ENCODE measurements around the gene ADCK2.

DNA sequence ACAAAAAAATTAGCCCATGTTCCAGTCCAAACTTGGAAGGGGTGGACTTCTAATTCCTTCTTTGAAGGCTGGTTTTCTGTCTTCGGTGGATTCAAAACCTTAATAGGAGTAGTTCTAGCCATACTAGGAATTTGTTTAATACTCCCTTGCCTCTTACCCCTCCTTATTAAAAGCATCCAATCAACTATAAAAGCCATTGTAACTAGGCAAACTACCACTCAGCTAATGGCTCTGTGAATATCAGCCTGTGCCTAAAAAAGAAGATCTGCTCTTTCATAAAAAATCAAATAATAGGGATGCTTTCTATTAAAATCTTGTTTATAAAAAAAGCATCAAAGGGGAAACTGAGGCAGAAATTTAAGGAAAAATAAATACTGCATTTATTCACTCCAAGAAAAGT, 4.1 kb upstream of the ADCK2 start:
- no peak for TF ChIP-seq POLR2AphosphoS5 (IDR thresholded peaks at IDR 0.05; ENCODE audit: low read depth, low read length)
- TF ChIP-seq, protein P1, sequence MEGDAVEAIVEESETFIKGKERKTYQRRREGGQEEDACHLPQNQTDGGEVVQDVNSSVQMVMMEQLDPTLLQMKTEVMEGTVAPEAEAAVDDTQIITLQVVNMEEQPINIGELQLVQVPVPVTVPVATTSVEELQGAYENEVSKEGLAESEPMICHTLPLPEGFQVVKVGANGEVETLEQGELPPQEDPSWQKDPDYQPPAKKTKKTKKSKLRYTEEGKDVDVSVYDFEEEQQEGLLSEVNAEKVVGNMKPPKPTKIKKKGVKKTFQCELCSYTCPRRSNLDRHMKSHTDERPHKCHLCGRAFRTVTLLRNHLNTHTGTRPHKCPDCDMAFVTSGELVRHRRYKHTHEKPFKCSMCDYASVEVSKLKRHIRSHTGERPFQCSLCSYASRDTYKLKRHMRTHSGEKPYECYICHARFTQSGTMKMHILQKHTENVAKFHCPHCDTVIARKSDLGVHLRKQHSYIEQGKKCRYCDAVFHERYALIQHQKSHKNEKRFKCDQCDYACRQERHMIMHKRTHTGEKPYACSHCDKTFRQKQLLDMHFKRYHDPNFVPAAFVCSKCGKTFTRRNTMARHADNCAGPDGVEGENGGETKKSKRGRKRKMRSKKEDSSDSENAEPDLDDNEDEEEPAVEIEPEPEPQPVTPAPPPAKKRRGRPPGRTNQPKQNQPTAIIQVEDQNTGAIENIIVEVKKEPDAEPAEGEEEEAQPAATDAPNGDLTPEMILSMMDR (IDR thresholded peaks at IDR 0.05), result no peak

All from SK-N-SH (cell line).